ENCODE measurements around the gene POMP.

DNA sequence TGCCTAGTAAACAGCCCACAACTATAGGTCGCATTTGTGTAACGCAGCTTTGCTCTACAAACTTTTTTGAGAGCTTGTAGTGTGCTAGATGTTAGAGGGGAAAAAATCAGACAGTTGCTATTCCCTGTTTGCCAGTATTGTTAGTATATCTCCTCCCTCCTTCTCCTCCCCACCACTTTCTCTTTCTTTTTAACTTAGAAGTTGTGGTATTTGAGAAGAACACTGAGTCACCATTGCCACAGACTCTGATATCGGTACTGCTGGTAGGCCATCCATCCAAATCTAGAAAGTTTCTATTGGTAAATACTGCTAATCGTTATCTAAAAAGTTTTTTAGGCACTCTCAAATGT, 666 bp downstream of the POMP start:
- TF ChIP-seq CTCF (IDR thresholded peaks at IDR 0.05; ENCODE audit: borderline replicate concordance, extremely low read depth, low read length, poor library complexity, severe bottlenecking), result no peak
- no peak for TF ChIP-seq EZH2 (IDR thresholded peaks at IDR 0.05; ENCODE audit: borderline replicate concordance, low read depth, low read length, severe bottlenecking)

Measured in DND-41 (cell line).